ENCODE data around the gene APC.

GRCh38 chr5:112860929-112861637 lies 123.4 kb downstream of the APC start, which contains the start of gene SRP19:
- TF ChIP-seq SRF (IDR thresholded peaks at IDR 0.05; ENCODE audit: low read depth, low read length) (peak; percentile 50; the same call in 1 of the 2 replicates), MAX (IDR thresholded peaks at IDR 0.05) (peak; percentile 100)
